OCI-LY3 (cell line): ENCODE results near the gene CHDH.

Experiments
- EZH2phosphoT487 ChIP-seq: fragments of 200-600 bp; shearing (Covaris generic); IDR thresholded peaks from 2 replicates; pipeline ENCODE4 v1.6.1; 2018; ENCODE audit warnings: antibody characterized with exemption, mixed run types, low read depth
- TF ChIP-seq, protein P1 (sequence below): fragments of 200-600, 300-600 bp; sonication (generic); IDR thresholded peaks from 2 replicates; pipeline ENCODE4 v1.5.1; 2014; ENCODE audit warnings: antibody characterized with exemption, low read length, low read depth

DNA sequence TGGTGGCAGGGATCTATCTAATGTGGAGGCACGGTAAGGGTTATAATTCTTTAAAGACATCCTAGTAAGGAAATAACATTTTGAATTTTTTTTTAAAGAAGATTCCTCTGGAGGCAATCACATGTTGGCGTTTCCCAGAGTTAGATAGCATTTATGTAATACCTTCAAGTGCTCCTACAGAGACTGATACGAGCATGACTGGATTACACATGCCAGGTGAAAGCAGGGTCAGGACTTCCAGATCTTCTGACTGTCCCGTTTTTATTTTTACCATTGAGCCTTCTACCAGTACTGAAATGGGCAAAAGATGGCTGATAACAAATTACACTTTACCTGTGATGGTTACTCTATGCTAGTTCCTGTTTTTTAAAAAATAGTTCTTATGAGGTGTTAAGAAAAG, 14.0 kb upstream of the CHDH start:
- TF ChIP-seq, protein P1, sequence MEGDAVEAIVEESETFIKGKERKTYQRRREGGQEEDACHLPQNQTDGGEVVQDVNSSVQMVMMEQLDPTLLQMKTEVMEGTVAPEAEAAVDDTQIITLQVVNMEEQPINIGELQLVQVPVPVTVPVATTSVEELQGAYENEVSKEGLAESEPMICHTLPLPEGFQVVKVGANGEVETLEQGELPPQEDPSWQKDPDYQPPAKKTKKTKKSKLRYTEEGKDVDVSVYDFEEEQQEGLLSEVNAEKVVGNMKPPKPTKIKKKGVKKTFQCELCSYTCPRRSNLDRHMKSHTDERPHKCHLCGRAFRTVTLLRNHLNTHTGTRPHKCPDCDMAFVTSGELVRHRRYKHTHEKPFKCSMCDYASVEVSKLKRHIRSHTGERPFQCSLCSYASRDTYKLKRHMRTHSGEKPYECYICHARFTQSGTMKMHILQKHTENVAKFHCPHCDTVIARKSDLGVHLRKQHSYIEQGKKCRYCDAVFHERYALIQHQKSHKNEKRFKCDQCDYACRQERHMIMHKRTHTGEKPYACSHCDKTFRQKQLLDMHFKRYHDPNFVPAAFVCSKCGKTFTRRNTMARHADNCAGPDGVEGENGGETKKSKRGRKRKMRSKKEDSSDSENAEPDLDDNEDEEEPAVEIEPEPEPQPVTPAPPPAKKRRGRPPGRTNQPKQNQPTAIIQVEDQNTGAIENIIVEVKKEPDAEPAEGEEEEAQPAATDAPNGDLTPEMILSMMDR, result no peak
- no peak for TF ChIP-seq EZH2phosphoT487
